RWPE2 (cell line): ENCODE results near the gene FGD4.

ENCODE experiments used
- ATAC-seq: fragments of 200-7000 bp; cut with Tn5 transposase; 3 replicates; pipeline ENCODE4 v1.9.1; 2021; ENCODE audit warnings: low read depth
- DNase-seq: peaks from one replicate; pipeline ENCODE4 v3.0.0-alpha.2; 2020; ENCODE audit warnings: low spot score
- H3K27ac ChIP-seq: fragments of 450-650 bp; 2 replicates; pipeline ENCODE4 v1.5.1; 2017; ENCODE audit warnings: mild to moderate bottlenecking; ENCODE audit not compliant: poor library complexity, severe bottlenecking
- H3K27me3 ChIP-seq: fragments of 250-450 bp; sonication (Bioruptor Pico); 2 replicates; pipeline ENCODE4 v1.5.1; 2021; ENCODE audit warnings: mild to moderate bottlenecking, moderate library complexity; ENCODE audit not compliant: insufficient read depth, poor library complexity, severe bottlenecking
- H3K36me3 ChIP-seq: fragments of 250-450 bp; sonication (Bioruptor Pico); 2 replicates; pipeline ENCODE4 v1.5.1; 2020; ENCODE audit warnings: low read depth, mild to moderate bottlenecking, moderate library complexity
- H3K4me1 ChIP-seq: fragments of 250-450 bp; sonication (Bioruptor Pico); 2 replicates; pipeline ENCODE4 v1.5.1; 2021; ENCODE audit warnings: mild to moderate bottlenecking, moderate library complexity; ENCODE audit not compliant: insufficient read depth, poor library complexity, severe bottlenecking
- H3K4me3 ChIP-seq: fragments of 250-450 bp; sonication (Bioruptor Pico); 2 replicates; pipeline ENCODE4 v1.5.1; 2021; ENCODE audit warnings: mild to moderate bottlenecking, moderate library complexity; ENCODE audit not compliant: severe bottlenecking
- H3K9me3 ChIP-seq: fragments of 250-450 bp; sonication (Bioruptor Pico); 2 replicates; pipeline ENCODE4 v1.5.1; 2021; ENCODE audit warnings: mild to moderate bottlenecking, moderate library complexity; ENCODE audit not compliant: severe bottlenecking
- TF ChIP-seq, protein P1 (sequence below): fragments of 450-650 bp; IDR thresholded peaks from one replicate; pipeline ENCODE4 v1.5.1; 2017; ENCODE audit warnings: mild to moderate bottlenecking, moderate library complexity; ENCODE audit not compliant: poor library complexity, severe bottlenecking

FGD4 gene

DNA sequence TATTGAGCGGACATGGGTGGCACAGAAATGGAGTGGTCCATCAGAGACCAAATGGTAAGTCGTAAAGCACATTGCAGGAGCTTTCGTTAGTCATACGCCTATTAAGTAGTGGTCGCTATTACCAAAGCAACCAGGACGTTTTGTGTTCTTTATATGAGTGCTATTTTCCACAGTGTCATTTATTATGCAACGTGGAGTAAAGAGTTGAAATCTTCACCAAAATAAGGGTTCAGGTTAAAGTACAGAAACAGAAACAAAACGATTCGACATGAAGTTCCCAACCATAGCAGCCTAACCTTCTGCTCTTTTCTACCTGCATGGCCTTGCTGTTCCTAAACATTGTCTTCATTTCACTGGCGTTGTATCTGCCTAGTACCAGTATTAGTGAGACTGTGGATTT, 20.1 kb upstream of the FGD4 start:
- no peaks in the 10 kb centered on the region for H3K4me1 ChIP-seq
- H3K36me3 ChIP-seq = no peaks in the 10 kb centered on the region
- H3K27me3 ChIP-seq = no peaks in the 10 kb centered on the region
- H3K9me3 ChIP-seq = peaks cover 4% of the 10 kb centered on the region
- no peak for DNase-seq
- TF ChIP-seq, protein P1, sequence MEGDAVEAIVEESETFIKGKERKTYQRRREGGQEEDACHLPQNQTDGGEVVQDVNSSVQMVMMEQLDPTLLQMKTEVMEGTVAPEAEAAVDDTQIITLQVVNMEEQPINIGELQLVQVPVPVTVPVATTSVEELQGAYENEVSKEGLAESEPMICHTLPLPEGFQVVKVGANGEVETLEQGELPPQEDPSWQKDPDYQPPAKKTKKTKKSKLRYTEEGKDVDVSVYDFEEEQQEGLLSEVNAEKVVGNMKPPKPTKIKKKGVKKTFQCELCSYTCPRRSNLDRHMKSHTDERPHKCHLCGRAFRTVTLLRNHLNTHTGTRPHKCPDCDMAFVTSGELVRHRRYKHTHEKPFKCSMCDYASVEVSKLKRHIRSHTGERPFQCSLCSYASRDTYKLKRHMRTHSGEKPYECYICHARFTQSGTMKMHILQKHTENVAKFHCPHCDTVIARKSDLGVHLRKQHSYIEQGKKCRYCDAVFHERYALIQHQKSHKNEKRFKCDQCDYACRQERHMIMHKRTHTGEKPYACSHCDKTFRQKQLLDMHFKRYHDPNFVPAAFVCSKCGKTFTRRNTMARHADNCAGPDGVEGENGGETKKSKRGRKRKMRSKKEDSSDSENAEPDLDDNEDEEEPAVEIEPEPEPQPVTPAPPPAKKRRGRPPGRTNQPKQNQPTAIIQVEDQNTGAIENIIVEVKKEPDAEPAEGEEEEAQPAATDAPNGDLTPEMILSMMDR = no peak
- no peak for ATAC-seq
- no peak overlapping the region for H3K4me3 ChIP-seq
- H3K27ac ChIP-seq = no peak overlapping the region

DNA sequence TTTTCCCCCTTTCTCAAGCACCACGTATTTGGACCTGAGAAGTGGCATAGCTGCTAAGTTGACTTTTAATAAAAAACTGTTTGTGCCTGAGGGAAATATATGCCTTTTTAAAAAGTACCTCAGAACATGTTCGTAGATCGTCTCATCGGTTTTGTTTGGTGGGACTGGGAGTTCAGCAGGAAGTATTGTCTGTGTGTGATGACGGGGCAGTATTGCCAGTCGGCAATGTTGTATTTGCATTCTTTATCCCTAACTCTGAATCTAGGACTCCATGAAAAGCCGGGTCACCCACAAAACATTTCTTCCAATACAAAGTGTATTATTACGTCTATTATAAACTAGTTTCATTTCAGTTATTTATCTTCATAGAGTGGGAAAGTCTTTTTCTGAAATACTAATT, 19.7 kb upstream of the FGD4 start:
- Histone ChIP-seq H3K27ac (no peak overlapping the region), H3K4me3 (no peak overlapping the region), H3K36me3 (no peaks in the 10 kb centered on the region), H3K27me3 (no peaks in the 10 kb centered on the region), H3K9me3 (peaks cover 4% of the 10 kb centered on the region), H3K4me1 (no peaks in the 10 kb centered on the region)
- DNase-seq (no peak), ATAC-seq (no peak)
- TF ChIP-seq, protein P1 = no peak

DNA sequence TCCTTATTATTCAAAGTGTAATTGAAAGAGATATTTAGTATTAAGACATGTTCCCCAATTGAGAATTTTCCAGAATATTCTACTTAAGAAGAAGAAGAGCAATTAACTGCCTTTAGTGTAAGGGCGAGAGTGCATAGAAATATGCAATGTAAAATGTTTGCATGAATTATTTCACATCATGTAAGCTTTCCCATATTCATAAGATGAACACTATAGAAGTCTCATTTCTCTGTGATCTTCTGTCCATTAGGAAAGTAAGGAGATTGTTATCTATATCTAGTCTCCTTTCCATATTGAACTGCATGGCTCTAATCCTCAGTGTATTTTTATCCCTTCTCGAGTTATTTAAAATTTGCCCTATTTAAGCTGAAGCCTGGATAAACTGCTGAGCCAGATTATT, 17.1 kb upstream of the FGD4 start:
- Histone ChIP-seq H3K36me3 (no peaks in the 10 kb centered on the region), H3K4me3 (no peak overlapping the region), H3K9me3 (peaks cover 4% of the 10 kb centered on the region), H3K4me1 (no peaks in the 10 kb centered on the region), H3K27me3 (no peaks in the 10 kb centered on the region), H3K27ac (no peak overlapping the region)
- no peak for DNase-seq
- TF ChIP-seq, protein P1 = no peak
- ATAC-seq = no peak

DNA sequence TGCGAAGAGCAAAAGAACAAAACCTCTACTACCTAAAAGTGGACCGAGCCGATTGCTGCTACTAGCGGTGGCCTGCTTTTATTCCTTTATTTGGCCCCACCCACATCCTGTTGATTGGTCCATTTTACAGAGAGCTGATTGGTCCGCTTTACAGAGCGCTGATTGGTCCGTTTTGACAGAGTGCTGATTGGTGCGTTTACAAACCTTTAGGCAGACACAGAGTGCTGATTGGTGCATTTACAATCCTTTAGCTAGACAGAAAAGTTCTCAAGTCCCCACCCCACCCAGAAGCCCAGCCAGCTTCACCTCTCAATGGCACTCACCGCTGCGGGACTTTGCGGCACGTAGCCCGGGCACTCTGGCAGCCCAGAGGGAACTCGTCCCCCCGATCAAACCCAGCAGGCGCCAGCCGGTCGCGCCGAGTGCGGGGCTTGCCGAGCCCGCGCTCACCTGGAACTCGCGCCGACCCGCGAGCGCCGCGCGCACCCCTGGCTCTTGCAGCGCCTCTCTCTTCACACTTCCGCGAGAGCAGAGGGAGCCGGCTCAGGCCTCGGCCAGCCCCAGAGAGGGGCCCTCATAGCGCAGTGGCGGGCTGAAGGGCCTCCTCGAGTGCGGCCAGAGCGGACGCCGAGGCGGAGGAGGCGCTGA, 8.7 kb upstream of the FGD4 start:
- Histone ChIP-seq H3K9me3 (no peaks in the 10 kb centered on the region), H3K36me3 (no peaks in the 10 kb centered on the region), H3K4me1 (peaks cover 4% of the 10 kb centered on the region), H3K4me3 (peak overlapping the region; percentile 20), H3K27me3 (no peaks in the 10 kb centered on the region), H3K27ac (no peak overlapping the region)
- ATAC-seq = peak; percentile 82
- TF ChIP-seq, protein P1 = no peak
- DNase-seq = no peak

DNA sequence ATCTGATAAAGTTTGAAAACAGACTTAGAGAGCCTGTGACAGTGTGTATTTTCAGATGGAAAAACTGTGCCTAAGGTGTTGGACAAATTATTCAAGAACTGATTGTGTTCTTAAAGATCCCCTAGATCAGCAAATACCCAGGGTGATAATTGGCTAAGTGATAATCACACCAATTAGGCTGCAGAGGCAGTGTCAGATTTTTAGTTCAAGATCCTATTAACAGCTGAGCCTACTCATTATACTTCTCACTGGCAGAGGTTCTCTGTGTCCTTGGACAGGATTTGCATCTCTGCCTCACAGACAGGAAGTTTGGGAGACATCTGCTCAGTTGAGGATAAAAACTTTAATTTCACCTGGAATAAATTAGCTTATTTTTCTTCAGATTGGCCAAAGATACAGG, 4.3 kb upstream of the FGD4 start:
- Histone ChIP-seq H3K9me3 (no peaks in the 10 kb centered on the region), H3K27me3 (no peaks in the 10 kb centered on the region), H3K36me3 (no peaks in the 10 kb centered on the region), H3K27ac (peak overlapping the region; percentile 3), H3K4me3 (no peak overlapping the region), H3K4me1 (peaks cover 4% of the 10 kb centered on the region)
- TF ChIP-seq, protein P1 = no peak
- no peak for DNase-seq
- ATAC-seq = no peak
